ENCODE data around the gene PHACTR1.

Gene PHACTR1

DNA sequence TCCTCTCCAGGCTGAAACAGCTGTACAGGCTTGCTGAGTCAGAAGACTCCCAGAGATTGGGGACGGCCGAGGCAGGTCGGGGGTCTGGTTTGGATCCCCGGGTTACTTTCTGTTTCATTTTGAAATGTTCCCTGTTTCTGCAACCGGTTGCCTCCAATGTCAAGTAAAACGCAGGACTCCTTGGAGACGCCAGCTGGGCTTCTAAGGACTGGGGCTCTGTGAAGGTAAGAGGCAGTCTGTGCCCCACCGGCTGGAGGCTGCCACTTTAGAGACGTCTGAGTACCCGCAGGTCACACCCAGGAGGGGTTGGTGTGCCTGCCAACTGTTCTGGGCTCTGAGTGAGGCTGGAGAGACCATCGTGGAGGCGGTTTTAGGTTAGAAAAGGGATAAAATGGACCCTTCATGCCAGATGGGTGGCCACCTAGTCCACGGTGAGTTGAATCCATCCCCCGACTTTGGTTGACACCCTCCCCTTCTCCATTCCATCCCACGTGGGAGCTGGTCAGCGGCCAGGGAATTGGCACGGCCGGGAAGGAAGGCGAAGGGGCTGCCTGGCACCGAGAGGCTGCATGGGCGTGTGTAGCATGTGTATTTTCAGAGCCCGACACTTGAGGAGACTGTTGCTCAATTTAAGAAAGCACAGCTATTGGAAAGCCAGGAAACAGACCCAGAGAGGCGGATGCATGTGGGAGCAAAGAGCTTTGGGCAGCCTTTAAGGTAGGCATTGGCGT, 240.9 kb downstream of the PHACTR1 start:
- DNase-seq: peak in 2 of 4 experiments; percentile 2

- DNase-seq: no peak
Measured at GRCh38 chr6:12958052-12958706, 241.6 kb downstream of the PHACTR1 start.

- DNase-seq: no peak
Measured at GRCh38 chr6:12961761-12962160, 245.2 kb downstream of the PHACTR1 start.

- no peak for DNase-seq
Measured at GRCh38 chr6:12962529-12962928, 246.0 kb downstream of the PHACTR1 start.

GRCh38 chr6:12962987-12963386, 246.4 kb downstream of the PHACTR1 start:
- no peak for DNase-seq

GRCh38 chr6:12963567-12963966, 247.0 kb downstream of the PHACTR1 start:
- no peak for DNase-seq

GRCh38 chr6:12967686-12968085, 251.1 kb downstream of the PHACTR1 start:
- DNase-seq: no peak

DNA sequence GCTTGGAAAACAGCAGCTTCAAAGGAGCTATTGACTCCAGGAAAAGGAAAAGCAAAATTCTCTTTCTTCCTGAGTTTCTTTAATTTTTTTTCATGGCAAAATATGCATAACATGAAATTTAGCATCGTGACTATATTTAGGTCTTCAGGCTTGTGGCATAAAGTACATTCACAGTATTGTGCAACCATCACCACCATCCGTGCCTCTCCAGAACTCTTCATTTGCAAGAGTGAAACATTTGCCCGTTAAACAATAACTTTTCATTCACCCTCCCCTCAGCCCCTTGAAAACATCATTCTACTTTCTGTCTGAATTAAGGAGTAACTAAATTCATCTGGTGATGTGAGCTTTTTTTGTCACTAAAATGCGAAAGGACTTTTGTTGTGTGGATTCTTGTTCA, 251.7 kb downstream of the PHACTR1 start:
- DNase-seq: no peak

DNA sequence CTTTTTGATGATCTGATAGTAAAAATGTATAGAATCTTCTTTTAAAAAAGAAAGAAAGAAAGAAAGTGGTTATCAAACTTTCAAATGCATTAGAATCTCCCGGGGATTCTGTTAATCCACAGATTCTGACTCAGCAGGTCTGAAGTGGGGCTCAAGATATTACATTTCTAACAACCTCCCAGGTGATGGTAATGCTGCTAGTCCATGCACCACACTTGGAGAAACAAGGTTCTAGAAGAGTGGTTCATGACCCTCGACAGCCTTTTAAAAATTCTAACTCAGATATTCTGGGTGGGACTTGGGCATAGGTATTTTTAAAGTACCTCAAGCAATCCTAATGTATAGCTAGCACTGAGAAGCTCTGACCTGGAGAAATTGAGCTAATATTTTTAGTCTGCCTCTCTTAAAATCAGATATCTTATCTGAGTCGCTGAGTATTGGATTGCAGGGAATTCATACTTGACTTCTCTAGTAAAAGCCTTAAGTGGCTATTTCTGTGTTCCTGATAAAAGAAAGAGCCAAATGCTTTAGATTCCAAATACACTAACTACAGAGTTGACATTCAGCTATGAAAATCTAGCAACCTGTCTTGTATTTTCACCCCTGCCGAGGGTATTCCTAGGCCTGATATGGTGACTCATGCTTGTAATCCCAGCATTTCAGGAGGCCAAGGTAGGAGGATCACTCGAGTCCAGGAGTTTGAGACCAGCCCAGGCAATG, 252.4 kb downstream of the PHACTR1 start:
- no peak for DNase-seq

GRCh38 chr6:12969966-12970365, 253.4 kb downstream of the PHACTR1 start:
- DNase-seq: no peak

DNA sequence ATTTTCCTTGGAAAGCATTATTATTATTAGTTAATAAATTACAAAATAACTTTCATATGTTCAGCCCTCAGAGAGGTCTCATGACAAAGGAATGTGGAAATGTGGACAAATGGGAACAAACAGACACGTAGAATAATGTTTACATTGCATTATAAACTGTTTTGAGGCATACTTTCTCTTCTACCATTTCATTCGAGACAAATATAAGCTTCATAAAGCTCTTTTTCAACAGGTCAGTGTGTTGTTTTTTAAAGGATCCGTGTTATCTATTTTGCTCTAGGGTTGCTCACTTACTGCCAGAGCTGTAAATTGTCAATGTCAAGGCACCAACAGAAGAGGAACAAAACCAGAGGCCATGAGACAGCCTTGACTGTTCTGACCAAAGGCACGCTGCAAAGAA, 256.8 kb downstream of the PHACTR1 start:
- DNase-seq: no peak

GRCh38 chr6:12974551-12974950, 258.0 kb downstream of the PHACTR1 start:
- no peak for DNase-seq

DNA sequence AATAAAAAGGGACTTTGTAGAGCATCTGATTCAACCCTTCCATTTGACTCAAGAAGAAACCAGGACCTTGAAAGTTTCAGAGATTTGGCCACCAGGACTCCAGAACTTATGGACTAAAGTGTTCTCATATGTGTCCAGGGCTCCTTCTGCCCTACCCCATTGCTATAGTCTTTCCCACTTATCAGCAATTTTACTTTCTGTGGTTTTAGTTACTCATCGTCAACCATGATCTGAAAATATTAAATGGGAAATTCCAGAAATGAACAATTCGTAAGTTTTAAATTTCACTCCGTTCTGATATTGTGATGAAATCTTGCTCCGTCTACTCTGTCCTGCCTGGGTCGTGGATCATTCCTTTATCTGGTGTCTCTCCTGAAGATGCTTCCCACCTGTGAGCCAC, 259.8 kb downstream of the PHACTR1 start:
- DNase-seq: no peak

DNA sequence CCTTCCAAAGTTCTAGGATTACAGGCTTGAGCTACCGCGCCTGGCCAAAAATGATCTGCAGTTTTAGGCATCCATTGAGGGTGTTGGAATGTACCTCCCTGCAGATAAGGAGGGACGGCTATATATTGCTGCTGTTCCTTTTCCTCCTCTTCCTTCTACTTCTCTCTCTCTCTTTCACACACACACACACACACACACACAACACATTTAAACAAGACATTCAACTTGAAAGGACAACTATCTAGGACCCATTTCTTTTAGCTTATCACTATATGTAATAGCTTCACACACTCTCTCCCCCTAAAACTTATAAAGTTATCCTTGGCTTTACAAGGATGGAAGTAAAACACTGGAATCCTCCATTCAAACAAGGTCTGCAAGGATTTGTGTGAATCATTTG, 260.6 kb downstream of the PHACTR1 start:
- DNase-seq: no peak

- no peak for DNase-seq
Measured at GRCh38 chr6:12977806-12978205, 261.2 kb downstream of the PHACTR1 start.

DNA sequence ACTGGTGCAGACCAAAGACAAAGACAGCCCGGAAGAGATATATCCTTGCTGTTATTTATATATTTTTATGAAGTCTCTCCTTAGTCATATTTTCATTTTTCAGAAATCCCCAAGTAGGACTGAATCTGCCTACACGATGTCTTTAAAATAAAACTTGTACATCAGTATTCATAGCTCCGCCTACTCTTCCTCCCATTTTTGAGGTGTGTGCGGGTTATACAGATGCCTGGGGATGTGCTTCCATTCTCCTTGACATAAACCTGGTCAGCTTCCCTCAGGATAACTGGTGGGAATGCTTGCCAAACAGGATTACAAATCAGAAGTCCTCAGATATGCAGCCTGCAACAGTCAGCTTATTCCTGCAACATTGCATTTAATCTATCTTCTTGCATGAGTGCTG, 264.2 kb downstream of the PHACTR1 start:
- no peak for DNase-seq

DNA sequence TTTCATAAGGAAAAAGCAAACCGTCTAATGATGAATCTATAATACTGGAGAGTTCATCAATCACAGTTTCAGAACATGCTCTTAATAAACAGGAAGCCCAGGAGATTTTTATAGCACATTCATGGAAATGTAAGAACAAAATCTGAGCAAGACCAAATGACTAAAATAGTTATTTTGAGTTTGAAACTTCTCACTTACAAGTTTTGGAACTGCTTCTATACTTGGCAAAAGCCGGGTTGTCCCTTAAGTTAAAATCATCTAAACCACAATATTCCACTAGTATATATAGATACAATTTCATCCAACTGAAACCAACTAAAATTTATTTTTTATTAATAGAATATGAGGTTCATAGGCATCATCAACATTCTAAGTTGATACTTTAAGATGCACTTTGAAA, 268.2 kb downstream of the PHACTR1 start:
- no peak for DNase-seq

- no peak for DNase-seq
Measured at GRCh38 chr6:12987783-12988182, 271.2 kb downstream of the PHACTR1 start.

- DNase-seq: no peak
Measured at GRCh38 chr6:12990162-12990561, 273.6 kb downstream of the PHACTR1 start.

- DNase-seq: no peak
Measured at GRCh38 chr6:12991435-12991834, 274.9 kb downstream of the PHACTR1 start.

DNA sequence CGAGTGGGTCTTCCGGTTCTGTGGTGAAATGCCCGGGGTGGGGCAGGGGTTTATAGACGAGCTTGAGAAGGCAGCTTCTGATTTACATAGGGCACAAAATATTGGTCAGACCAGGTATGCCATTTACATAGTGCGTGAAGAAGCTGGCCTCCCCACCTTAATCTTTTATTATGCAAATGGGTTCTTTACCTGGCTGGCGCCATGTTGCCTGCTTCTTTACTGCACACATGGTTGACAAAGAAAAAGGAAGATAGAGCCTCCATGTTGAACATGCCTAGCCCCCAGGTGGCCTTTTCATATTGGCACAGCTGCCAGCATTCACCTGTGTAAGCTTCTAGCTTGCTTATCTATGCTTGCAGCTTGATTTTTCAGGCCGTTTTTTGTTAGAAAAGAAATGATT, 276.2 kb downstream of the PHACTR1 start:
- no peak for DNase-seq

- no peak for DNase-seq
Measured at GRCh38 chr6:12993283-12993898, 276.8 kb downstream of the PHACTR1 start.

- DNase-seq: no peak
Measured at GRCh38 chr6:12995419-12995818, 278.9 kb downstream of the PHACTR1 start.

GRCh38 chr6:13000537-13000936, 284.0 kb downstream of the PHACTR1 start:
- no peak for DNase-seq

Measured in activated naive CD4-positive, alpha-beta T cell (primary cell).